CD4-positive, alpha-beta T cell (primary cell): ENCODE data around the gene GLIS1. TPM values are rescaled to one million over a fixed set of nuclear protein-coding genes. Genes with fewer than 3 reads are reported as not detected.
A peak's percentile ranks its signal among the peaks of the same experiment; 100 is the strongest.

ENCODE experiments used
- ATAC-seq: fragments of 200-7000 bp; cut with Tn5 transposase; one replicate; pipeline ENCODE4 v1.10.0; 2022; ENCODE audit warnings: mild to moderate bottlenecking; ENCODE audit not compliant: poor library complexity
- CTCF ChIA-PET: fragments of 350-600 bp; sonication (Branson Sonifier 250); formaldehyde crosslinking; loops from one replicate; lab custom pipeline; 2021; ENCODE audit warnings: antibody characterized with exemption, inconsistent platforms; lab: Charles Lee
- POLR2A ChIA-PET: fragments of 350-600 bp; sonication (Branson Sonifier 250); formaldehyde crosslinking; loops from one replicate; lab custom pipeline; 2021; ENCODE audit warnings: antibody characterized with exemption, inconsistent platforms; lab: Charles Lee
- DNase-seq, 14 experiments: peaks; one replicate each; pipeline ENCODE4 v3.0.0-alpha.2; 2013 to 2020; ENCODE audit warnings: mixed read lengths in 2 of 14
- H3K27ac ChIP-seq, 2 donors: one replicate each; pipeline versions ENCODE4 v1.5.1 to v1.7.0; 2013; ENCODE audit warnings: low read length in 2 of 2, low read depth in 1 of 2, mild to moderate bottlenecking in 1 of 2
- H3K27me3 ChIP-seq, 2 experiments: 1 replicate in 1 of 2; 2 replicates in 1 of 2; pipeline versions ENCODE4 v1.6.1 to v1.7.0; 2013; ENCODE audit warnings: low read length in 2 of 2, control low read depth in 1 of 2, mild to moderate bottlenecking in 1 of 2, moderate library complexity in 1 of 2; ENCODE audit not compliant: insufficient read depth in 2 of 2, control insufficient read depth in 1 of 2
- H3K36me3 ChIP-seq: one replicate; pipeline ENCODE4 v1.6.1; 2013; ENCODE audit warnings: low read length, control low read depth; ENCODE audit not compliant: insufficient read depth
- H3K4me1 ChIP-seq: one replicate; pipeline ENCODE4 v1.6.1; 2013; ENCODE audit warnings: low read length, control low read depth; ENCODE audit not compliant: insufficient read depth
- H3K4me3 ChIP-seq: one replicate; pipeline ENCODE4 v1.5.1; 2013; ENCODE audit warnings: mild to moderate bottlenecking, low read length, moderate library complexity
- H3K9me3 ChIP-seq, 2 experiments: 1 replicate in 1 of 2; 2 replicates in 1 of 2; pipeline versions ENCODE4 v1.6.1 to v1.7.0; 2013; ENCODE audit warnings: low read length in 2 of 2, mild to moderate bottlenecking in 2 of 2, control low read depth in 1 of 2, moderate library complexity in 1 of 2; ENCODE audit not compliant: control insufficient read depth in 1 of 2, insufficient read depth in 1 of 2
- H3K27ac Mint-ChIP-seq: one replicate; pipeline ENCODE4 v1.8.0; 2020; ENCODE audit warnings: mixed read lengths
- H3K27me3 Mint-ChIP-seq: one replicate; pipeline ENCODE4 v1.8.0; 2021; ENCODE audit warnings: mixed read lengths
- H3K36me3 Mint-ChIP-seq: one replicate; pipeline ENCODE4 v1.8.0; 2021; ENCODE audit warnings: low read depth, mixed read lengths
- H3K4me1 Mint-ChIP-seq: one replicate; pipeline ENCODE4 v1.8.0; 2021; ENCODE audit warnings: low read depth, mixed read lengths
- H3K4me3 Mint-ChIP-seq: one replicate; pipeline ENCODE4 v1.8.0; 2020; ENCODE audit warnings: mild to moderate bottlenecking, mixed read lengths
- H3K9me3 Mint-ChIP-seq: one replicate; pipeline ENCODE4 v1.8.0; 2020; ENCODE audit warnings: mixed read lengths
- CTCF ChIP-seq: fragments of 200-600 bp; IDR thresholded peaks from one replicate; pipeline ENCODE4 v1.8.0; 2022; ENCODE audit warnings: antibody characterized with exemption, mild to moderate bottlenecking
- intact Hi-C, 2 experiments: fragments of 100-400 bp; cut with DNase I in 1 of 2; cut with micrococcal nuclease in 1 of 2; formaldehyde crosslinking; loops; one replicate each; pipeline versions ENCODE4 v1.15.1 to v1.9.0; 2023 to 2025; cut with DNase I, micrococcal nuclease
- total RNA-seq, 174 experiments: library from RNA in 2 of 174; stranded (reverse) in 2 of 174; gene quantifications; one replicate each; pipeline ENCODE4 v1.2.3 and lab custom pipeline; 2021 to 2026

The GLIS1 gene
- total RNA-seq, 2 experiments from 2014 or later: not detected

- H3K4me3 Mint-ChIP-seq: no peak overlapping the region
- no peaks in the 10 kb centered on the region for H3K9me3 Mint-ChIP-seq
- no peak for ATAC-seq
- H3K4me1 Mint-ChIP-seq: no peaks in the 10 kb centered on the region
- intact Hi-C loops: loop anchor here (1.0 to 5.0 kb wide), 3 partner anchors 267 to 477 kb away; no protein-coding TSS in a partner anchor
- POLR2A ChIA-PET: interaction anchor here (1.2 kb wide), 1 partner anchor 8 kb away, joined by 3 read pairs; no protein-coding TSS in a partner anchor
- Histone ChIP-seq H3K36me3 (no peaks in the 10 kb centered on the region), H3K4me3 (no peak overlapping the region), H3K27ac (no peak overlapping the region), H3K4me1 (no peaks in the 10 kb centered on the region), H3K9me3 (no peaks in the 10 kb centered on the region), H3K27me3 (no peaks in the 10 kb centered on the region)
- H3K36me3 Mint-ChIP-seq: no peaks in the 10 kb centered on the region
- peak in 4 of 14 experiments; percentile 16 to 43 (median 32) for DNase-seq
- no peak overlapping the region for H3K27ac Mint-ChIP-seq
- peak; percentile 59 for TF ChIP-seq CTCF
- no peaks in the 10 kb centered on the region for H3K27me3 Mint-ChIP-seq
- CTCF ChIA-PET: no interaction called here
Observed at GRCh38 chr1:53754484-53755312, 15.7 kb upstream of the GLIS1 start.

- Mint-ChIP-seq H3K4me3 (no peak overlapping the region), H3K9me3 (no peaks in the 10 kb centered on the region), H3K36me3 (no peaks in the 10 kb centered on the region), H3K27me3 (no peaks in the 10 kb centered on the region), H3K27ac (no peak overlapping the region), H3K4me1 (no peaks in the 10 kb centered on the region)
- no peak for DNase-seq
- H3K27ac ChIP-seq: no peak overlapping the region
- H3K36me3 ChIP-seq: no peaks in the 10 kb centered on the region
- H3K27me3 ChIP-seq: no peaks in the 10 kb centered on the region
- intact Hi-C loops: loop anchor here in 1 of 2 experiments (5.0 kb wide), 1 partner anchor 475 kb away; no protein-coding TSS in a partner anchor
- TF ChIP-seq CTCF: no peak
- H3K4me3 ChIP-seq: no peak overlapping the region
- no peak for ATAC-seq
- ChIA-PET CTCF (no interaction called here), POLR2A (no interaction called here)
- H3K4me1 ChIP-seq: no peaks in the 10 kb centered on the region
- no peaks in the 10 kb centered on the region for H3K9me3 ChIP-seq
Observed at GRCh38 chr1:53752281-53752680, 13.3 kb upstream of the GLIS1 start.

GRCh38 chr1:53747841-53748240, 8.9 kb upstream of the GLIS1 start:
- H3K9me3 ChIP-seq: no peaks in the 10 kb centered on the region
- Mint-ChIP-seq H3K4me1 (no peaks in the 10 kb centered on the region), H3K27me3 (peaks cover 16% of the 10 kb centered on the region), H3K9me3 (no peaks in the 10 kb centered on the region), H3K27ac (no peak overlapping the region), H3K4me3 (no peak overlapping the region), H3K36me3 (no peaks in the 10 kb centered on the region)
- H3K27ac ChIP-seq: no peak overlapping the region
- CTCF ChIA-PET: no interaction called here
- no peak for ATAC-seq
- no peak for TF ChIP-seq CTCF
- no peak overlapping the region for H3K4me3 ChIP-seq
- no peaks in the 10 kb centered on the region for H3K4me1 ChIP-seq
- H3K27me3 ChIP-seq: no peaks in the 10 kb centered on the region
- no peak for DNase-seq
- POLR2A ChIA-PET: no interaction called here
- intact Hi-C loops: no loop called here
- H3K36me3 ChIP-seq: no peaks in the 10 kb centered on the region
